Panc1 (cell line): ENCODE measurements around the gene NINJ2.
"Not testable (repeated sequence)": the region's sequence is repeated elsewhere in the genome, so short reads cannot be mapped to it uniquely, and the experiment has no call there.

Experiments used
- CTCF ChIP-seq: fragments of 450-650 bp; IDR thresholded peaks from 2 replicates; pipeline ENCODE4 v1.5.1; 2017; ENCODE audit warnings: mild to moderate bottlenecking
- POLR2AphosphoS5 ChIP-seq: IDR thresholded peaks from 2 replicates; pipeline ENCODE4 v1.6.1; 2012; ENCODE audit warnings: mild to moderate bottlenecking, low read depth, low read length, moderate library complexity
- SIN3A ChIP-seq: IDR thresholded peaks from 2 replicates; pipeline ENCODE4 v1.6.1; 2012; ENCODE audit warnings: low read depth, mild to moderate bottlenecking, low read length, moderate library complexity, borderline replicate concordance; ENCODE audit not compliant: insufficient read depth

DNA sequence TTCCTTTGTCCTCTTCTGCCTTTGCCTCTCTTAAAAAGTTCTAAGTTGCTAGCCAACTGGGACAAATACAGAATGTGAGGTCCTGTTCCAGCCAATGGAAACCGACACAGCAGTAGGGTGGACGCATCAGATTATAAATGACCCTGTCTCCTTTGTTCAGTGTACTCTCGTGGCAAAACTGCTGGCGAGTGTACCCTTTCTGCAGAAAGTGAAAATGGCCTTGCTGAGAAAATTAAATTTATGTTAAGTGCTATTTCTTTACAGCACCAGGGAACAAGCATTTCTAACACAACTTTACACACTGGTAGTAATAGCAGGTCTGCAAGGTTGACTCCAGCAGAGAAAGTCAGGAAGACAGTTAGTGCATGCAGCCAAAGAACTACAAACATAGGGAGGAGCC, 35.0 kb upstream of the NINJ2 start:
- TF ChIP-seq CTCF, SIN3A, POLR2AphosphoS5: not testable (repeated sequence)
